CMK (cell line): ENCODE results near the gene CREB5.

ENCODE experiments used
- DNase-seq: peaks from one replicate; pipeline ENCODE4 v3.0.0-alpha.2; 2010; ENCODE audit warnings: low read depth

The CREB5 gene

GRCh38 chr7:28407651-28408050, 4.7 kb upstream of the CREB5 start:
- no peak for DNase-seq

GRCh38 chr7:28408105-28408959, 4.0 kb upstream of the CREB5 start:
- DNase-seq = no peak

- DNase-seq = no peak
Measured at GRCh38 chr7:28408960-28409715, 3.2 kb upstream of the CREB5 start.

GRCh38 chr7:28409716-28410627, 2.3 kb upstream of the CREB5 start:
- DNase-seq = no peak

GRCh38 chr7:28410628-28411531, 1.4 kb upstream of the CREB5 start:
- DNase-seq = no peak

GRCh38 chr7:28413011-28413410, 693 bp downstream of the CREB5 start:
- no peak for DNase-seq

- no peak for DNase-seq
Measured at GRCh38 chr7:28414453-28414852, 2.1 kb downstream of the CREB5 start.

GRCh38 chr7:28417321-28417940, 5.1 kb downstream of the CREB5 start:
- DNase-seq = no peak

GRCh38 chr7:28418311-28418710, 6.0 kb downstream of the CREB5 start:
- DNase-seq = no peak

- no peak for DNase-seq
Measured at GRCh38 chr7:28418966-28419365, 6.6 kb downstream of the CREB5 start.

- no peak for DNase-seq
Measured at GRCh38 chr7:28419716-28420115, 7.4 kb downstream of the CREB5 start.

- no peak for DNase-seq
Measured at GRCh38 chr7:28423112-28423511, 10.8 kb downstream of the CREB5 start.

- no peak for DNase-seq
Measured at GRCh38 chr7:28423918-28424514, 11.7 kb downstream of the CREB5 start.

- no peak for DNase-seq
Measured at GRCh38 chr7:28425496-28425895, 13.2 kb downstream of the CREB5 start.

GRCh38 chr7:28427236-28427635, 14.9 kb downstream of the CREB5 start:
- no peak for DNase-seq

- DNase-seq = no peak
Measured at GRCh38 chr7:28430616-28431015, 18.3 kb downstream of the CREB5 start.

GRCh38 chr7:28432105-28432504, 19.8 kb downstream of the CREB5 start:
- DNase-seq = no peak

GRCh38 chr7:28433039-28433438, 20.7 kb downstream of the CREB5 start:
- DNase-seq = no peak

GRCh38 chr7:28433699-28434219, 21.4 kb downstream of the CREB5 start:
- DNase-seq = no peak

- no peak for DNase-seq
Measured at GRCh38 chr7:28434510-28434909, 22.2 kb downstream of the CREB5 start.
